DMS79 (cell line): ENCODE data around the gene HSPA5.
"Not testable (repeated sequence)": the region's sequence is repeated elsewhere in the genome, so short reads cannot be mapped to it uniquely, and the experiment has no call there.

Experiments used
- DNase-seq: peaks from one replicate; lab custom pipeline; 2025; lab: John Stamatoyannopoulos, UW

Gene HSPA5

DNA sequence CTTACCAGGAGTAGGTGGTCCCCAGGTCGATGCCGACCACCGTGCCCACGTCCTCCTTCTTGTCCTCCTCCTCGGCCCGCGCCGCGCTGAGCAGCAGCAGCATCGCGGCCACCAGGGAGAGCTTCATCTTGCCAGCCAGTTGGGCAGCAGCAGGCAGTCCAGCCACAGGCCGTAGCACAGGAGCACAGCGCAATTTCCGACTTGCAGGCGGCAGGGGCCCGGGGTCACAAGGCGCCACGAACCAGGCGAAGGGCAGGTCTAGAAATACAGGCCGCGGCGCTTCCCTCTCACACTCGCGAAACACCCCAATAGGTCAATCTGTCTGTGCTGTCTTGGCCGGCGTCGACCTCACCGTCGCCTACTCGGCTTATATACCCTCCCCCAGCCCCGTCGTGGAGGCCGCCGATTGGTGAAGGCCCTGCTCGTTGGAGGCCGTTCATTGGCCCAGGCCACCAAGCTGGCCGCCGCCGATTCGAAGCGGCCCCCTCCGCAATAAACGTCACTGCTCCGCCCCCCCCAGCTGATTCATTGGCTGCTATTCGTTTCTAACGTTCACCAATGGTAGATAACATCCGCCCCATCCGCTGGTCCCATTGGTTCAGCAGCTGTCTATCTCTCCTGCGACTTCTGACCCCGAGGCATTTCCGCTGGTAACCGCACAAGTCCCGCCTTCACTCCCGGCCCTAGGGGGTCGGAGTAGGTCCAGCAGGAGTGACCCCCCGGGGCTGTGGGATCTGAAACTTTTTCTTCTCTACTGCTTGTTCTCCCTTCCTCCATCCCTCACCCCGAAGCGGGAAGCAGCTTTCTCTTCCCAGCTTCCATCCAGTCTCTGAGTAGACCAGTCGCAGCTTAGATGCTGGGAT lies at the start of gene HSPA5:
TSS of gene HSPA5 (minus strand) at position 344 of the 863 bp plus-strand sequence. CDS start at position 127, 217 bp downstream.
- peak; percentile 98 for DNase-seq

GRCh38 chr9:125286935-125287433 lies 45.8 kb upstream of the HSPA5 start:
- not testable (repeated sequence) for DNase-seq

DNA sequence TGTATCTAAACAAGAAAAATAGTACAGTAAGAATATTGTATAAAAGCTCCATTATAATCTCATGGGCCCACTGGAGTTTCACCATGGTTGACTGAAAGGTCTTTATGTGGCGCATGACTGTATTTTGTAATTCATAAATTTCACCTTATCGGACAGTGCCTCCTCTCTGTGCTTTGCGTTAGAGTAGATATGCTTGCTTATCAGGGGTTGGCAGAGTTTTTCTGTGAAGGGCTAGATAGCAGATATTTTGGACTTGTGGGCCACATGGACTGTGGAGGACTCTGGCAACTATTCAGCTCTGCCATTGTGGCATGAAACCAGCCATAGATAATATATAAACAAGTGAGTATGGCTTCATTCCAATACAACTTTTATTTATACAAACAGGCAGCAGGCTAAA lies 43.7 kb upstream of the HSPA5 start:
- DNase-seq = peak; percentile 38

DNA sequence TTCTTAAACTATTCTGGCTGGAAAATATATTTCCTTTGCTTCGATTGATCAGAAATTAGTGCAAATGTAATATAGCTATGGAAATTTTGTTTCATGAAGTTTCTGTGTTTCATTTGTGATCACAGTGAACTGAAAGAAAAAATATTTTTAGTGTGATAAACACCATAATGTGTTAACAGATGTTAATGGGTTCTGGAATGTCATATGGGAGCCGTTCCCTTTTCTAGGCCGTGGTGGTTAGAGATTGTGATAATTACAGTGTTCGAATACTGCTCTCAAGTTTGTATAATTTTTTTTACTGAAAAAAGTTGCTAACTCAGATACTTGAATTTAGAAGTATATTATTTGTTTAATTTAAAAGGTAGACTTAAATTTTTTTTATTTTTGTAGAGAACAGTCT lies 39.8 kb upstream of the HSPA5 start:
- DNase-seq = no peak

GRCh38 chr9:125277411-125277810 lies 36.3 kb upstream of the HSPA5 start:
- no peak for DNase-seq

DNA sequence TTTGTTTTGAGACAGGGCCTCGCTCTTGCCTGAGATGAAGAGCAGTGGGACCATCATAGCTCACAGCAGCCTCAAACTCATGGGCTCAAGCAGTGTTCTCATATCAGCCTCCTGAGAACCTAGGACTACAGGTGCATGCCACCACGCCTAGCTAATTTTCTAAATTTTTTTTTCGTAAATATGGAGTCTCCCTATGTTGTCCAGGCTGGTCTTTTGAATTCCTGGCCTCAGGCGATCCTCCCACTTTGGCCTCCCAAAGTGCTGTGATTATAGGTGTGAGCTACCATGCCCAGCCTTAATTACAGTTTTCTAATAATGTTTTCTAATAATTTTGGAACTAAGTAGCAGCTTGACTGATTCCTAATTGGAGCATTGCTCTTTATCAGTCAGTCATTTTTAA lies 35.6 kb upstream of the HSPA5 start:
- DNase-seq = no peak

DNA sequence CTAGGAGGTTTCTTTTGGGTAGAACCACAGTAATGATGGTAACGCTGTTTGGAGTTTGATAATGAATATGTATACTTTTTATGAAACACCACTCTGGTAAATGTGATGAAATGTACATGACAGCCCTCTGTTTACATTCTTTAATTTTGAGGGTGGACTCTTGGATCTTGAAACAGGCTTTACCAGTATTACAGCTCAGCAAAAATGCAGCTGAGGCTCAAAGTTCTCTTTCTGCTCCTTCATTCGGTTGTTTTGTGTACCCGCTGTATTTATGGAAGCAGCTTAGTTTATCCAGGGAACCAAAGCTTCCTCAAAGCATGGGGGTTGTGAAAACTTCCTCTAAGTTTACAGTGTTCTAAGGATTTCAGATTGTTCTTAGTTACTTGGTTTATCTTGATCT lies 31.6 kb upstream of the HSPA5 start:
- no peak for DNase-seq

DNA sequence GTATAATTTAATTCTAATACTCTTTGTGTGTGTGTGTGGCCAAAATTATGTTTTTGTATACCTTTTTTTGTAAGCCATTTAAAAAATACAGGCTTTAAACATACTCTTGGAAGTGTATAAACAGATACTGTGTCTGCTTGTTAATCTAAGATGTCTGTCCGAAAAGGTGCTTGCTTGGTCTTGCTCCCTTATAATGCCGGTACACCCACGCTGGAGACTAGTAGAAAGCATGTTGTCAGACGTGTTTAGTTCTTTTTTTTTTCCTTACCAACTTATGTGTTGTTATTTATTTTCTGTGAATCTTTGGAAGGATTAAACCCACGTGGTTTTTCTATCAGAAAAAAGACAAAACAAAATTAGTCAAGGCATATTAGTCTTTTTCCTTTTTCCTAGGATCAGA lies 29.9 kb upstream of the HSPA5 start:
- no peak for DNase-seq

DNA sequence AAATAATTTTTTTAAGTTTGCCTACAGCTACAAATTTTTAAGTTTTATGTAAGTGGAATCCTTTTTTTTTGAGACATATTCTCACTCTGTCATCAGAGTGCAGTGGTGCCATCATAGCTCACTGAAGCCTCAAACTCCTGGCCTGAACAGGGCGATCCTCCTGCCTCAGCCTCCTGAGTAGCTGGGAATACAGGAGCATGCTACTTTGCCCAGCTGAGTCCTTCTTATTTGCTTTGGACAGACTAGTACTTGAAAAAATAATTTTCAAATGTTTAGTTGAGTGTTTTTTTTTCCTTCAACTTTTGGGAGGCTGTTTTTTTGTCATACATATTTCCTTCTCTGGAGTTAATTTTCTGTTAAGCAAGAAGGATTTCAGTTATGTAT lies 27.9 kb upstream of the HSPA5 start:
- no peak for DNase-seq

DNA sequence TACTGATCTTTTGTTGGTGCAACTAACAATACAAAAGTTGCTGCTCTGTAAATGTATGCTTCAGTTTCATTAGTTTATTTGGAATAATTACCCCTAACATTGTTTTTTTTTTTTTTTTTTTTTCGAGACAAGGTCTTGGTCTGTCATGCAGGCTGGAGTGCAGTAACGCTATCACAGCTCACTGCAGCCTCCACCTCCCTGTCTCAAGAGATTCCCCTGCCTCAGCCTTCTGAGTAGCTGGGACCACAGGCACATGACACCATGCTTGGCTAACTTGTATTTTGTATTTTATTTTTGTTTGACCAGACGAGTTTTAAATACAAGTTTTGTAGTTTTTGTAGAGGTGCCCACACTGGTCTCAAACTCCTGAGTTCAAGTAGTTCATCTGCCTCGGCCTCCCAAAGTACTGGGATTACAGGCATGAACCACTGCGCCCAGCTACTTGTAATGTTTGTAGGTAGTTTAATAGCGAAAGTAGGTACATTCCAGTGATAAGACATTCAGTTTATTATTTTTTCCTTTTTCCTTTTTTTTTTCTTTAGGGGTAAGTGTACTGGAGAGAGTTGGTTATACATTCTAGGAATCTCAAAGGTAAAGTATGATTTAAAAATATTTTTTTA lies 27.4 kb upstream of the HSPA5 start:
- DNase-seq = no peak

DNA sequence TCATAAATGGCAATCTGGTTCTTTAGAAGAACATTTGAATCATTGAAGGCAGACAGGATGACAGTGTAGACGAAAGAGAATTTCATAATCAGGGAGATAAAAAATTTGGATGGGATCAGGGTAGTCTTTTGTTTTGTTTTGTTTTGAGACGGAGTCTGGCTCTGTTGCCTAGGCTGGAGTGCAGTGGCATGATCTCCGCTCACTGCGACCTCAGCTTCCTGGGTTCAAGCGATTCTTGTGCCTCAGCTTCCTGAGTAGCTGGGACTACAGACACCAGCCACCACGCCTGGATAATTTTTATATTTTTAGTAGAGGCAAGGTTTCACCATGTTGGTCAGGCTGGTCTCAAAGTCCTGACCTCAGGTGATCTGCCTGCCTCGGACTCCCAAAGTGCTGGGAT lies 22.9 kb upstream of the HSPA5 start:
- DNase-seq = not testable (repeated sequence)

DNA sequence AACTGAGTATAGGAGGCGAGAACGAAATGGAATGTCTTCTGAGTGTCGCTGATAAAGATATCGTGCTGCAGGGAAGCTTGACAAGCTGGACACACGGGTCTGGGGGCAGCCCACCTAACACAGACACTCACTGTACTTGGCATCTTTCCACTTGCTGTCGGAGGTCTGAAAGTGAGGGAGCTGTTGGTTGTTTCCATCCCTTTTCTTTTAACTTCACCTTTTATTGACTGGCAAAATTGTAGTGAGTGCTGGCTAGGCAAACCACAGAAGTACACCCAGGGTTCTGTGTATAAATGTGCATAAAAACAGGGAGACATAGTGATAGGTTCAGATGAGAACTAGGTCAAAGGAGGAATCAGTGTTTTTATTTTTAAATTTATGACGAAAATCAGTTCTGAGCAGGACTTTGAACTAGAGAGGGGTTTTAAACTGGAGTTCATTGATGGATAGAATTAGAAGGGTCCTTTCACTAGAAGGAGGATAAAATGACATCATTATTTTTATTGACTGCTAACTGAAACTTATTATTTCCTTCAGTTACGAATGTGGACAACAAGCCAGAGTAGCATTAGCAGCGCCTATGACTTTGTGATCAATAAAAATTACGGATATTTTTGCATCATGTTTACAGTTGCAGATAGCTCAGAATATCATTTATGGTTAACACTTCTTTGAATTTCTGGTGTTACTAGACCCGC lies 21.3 kb upstream of the HSPA5 start:
- DNase-seq = no peak

DNA sequence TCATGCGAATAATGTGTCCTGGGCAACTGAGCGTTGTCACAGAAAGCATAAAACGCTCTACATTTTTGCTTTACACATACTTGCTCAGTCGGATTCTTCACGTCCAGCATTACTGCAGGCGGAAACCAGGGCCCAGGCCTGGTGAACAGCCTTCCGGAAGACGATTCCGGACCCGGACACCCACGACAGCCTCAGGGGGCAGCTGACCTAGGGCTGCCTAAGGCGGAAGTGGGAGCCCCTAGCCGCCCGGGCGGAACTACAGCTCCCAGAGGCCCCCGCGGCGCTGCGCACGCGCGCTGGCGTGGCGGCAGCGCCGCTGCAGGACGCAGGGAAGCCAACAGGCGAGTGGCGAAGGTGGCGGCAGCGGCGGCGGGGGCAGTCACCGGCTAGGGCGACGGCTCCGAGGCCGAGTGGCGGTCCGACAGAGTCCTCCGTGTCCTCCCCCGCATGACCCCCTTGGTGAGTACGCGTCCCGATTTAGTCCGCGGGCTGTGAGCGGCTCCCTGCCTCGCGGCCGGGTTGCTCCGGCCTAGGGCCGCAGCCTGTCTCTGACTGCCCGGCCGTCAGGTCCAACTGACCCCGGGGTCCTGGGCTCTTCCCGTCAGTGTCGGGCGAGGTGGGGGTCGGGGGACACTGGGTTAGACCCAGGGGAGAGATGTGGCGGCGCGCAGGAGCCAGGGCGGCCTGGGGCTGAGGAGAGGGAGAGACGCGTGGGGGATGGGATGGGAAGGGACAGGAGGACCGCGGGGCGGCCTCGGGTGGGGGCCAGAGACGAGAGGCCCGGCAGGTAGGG lies 20.6 kb upstream of the HSPA5 start, which contains the start of gene GAPVD1:
TSS of gene GAPVD1 (plus strand) at position 326 of the 793 bp plus-strand sequence. CDS start 37,096 bp downstream, outside the sequence.
- peak; percentile 84 for DNase-seq

DNA sequence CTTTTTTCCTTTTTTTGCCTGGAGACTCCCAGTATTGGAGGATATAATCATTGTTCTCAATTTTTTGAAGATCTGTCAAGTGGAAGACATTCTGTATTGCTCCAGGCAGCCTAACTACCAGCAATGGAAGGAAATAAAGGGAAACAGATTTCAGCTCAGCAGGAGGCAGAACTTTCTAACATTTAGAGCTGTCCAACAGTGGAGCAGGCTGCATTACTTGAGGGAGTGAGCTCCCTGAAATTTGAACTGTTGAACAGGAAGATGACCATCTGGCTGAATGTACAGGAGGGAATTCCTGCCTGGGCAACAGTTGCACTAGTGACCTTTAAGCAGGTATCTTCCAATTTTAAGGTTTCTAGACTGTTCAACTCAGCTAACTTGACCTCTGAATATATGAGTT lies 19.4 kb upstream of the HSPA5 start:
- no peak for DNase-seq

GRCh38 chr9:125258832-125259534 lies 17.8 kb upstream of the HSPA5 start:
- DNase-seq = no peak

DNA sequence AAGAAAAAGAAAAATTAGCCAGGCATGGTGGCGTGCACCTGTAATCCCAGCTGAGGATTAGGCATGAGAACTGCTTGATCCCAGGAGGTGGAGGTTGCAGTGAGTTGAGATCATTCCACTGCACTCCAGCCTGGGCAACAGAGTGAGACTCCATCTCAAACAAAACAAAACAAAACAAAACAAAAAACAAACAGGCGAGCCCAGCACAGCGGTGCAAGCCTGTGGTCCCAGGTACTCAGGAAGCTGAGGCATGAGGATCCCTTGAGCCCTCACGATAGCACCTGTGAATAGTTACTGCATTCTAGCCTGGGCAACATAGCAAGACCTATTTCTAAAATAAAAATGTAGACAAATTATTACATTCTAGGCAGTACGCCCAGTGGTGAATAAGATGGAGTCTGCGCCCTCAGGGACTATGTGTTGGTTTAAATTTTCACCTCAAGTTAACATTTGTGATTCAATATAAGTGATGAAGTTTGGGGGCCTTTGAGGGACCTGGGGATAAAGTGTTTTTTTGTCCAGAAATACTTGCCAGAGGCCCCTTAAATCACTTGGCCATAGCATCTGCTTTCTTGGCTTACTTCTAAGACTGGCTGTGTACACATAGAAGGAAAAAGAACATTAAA lies 17.1 kb upstream of the HSPA5 start:
- DNase-seq = no peak

- no peak for DNase-seq
Observed at GRCh38 chr9:125255781-125256391, 14.7 kb upstream of the HSPA5 start.

GRCh38 chr9:125254231-125254630 lies 13.1 kb upstream of the HSPA5 start:
- DNase-seq = no peak

DNA sequence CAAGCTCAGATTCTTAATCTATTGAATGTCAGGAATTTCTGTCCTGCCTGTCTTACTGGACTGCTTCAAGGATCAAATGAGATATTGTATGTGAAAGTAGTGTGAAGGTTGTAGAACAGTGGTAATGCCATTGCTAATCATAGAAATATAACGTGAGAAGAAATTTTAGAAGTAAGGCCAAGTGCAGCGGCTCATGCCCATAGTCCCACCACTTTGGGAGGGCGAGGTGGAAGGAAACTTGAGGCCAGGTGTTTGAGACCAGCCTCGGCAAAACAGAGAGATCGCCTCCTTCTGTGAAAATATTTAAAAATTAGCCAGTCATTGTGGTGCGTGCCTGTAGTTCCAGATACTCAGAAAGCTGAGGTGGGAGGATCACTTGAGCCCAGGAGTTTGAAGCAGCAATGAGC lies 5.1 kb upstream of the HSPA5 start:
- no peak for DNase-seq

- no peak for DNase-seq
Observed at GRCh38 chr9:125243792-125244260, 2.7 kb upstream of the HSPA5 start.
